SJCRH30 (cell line): Measurements from ENCODE around the gene MAP7. TPM values are rescaled to one million over a fixed set of nuclear protein-coding genes. Genes with fewer than 3 reads are reported as not detected.
"Not testable (repeated sequence)": the region's sequence is repeated elsewhere in the genome, so short reads cannot be mapped to it uniquely, and the experiment has no call there.

Experiments used
- DNase-seq, 2 experiments: peaks; one replicate each; pipeline ENCODE4 v3.0.0-alpha.2; 2015 to 2020
- H3K27ac ChIP-seq: fragments of 250-450 bp; sonication (Bioruptor Pico); 2 replicates; pipeline ENCODE4 v1.5.1; 2020; ENCODE audit warnings: mild to moderate bottlenecking, moderate library complexity
- H3K27me3 ChIP-seq: fragments of 250-450 bp; sonication (Bioruptor Pico); 2 replicates; pipeline ENCODE4 v1.5.1; 2020; ENCODE audit warnings: mild to moderate bottlenecking, moderate library complexity
- H3K36me3 ChIP-seq: fragments of 250-450 bp; sonication (Bioruptor Pico); 2 replicates; pipeline ENCODE4 v1.5.1; 2020; ENCODE audit warnings: mild to moderate bottlenecking, moderate library complexity
- H3K4me1 ChIP-seq: fragments of 250-450 bp; sonication (Bioruptor Pico); 2 replicates; pipeline ENCODE4 v1.5.1; 2020; ENCODE audit warnings: mild to moderate bottlenecking, moderate library complexity
- H3K4me3 ChIP-seq: fragments of 250-450 bp; sonication (Bioruptor Pico); 2 replicates; pipeline ENCODE4 v1.5.1; 2020; ENCODE audit warnings: mild to moderate bottlenecking, moderate library complexity
- H3K9me3 ChIP-seq: fragments of 250-450 bp; sonication (Bioruptor Pico); replicated peaks from 2 replicates; pipeline ENCODE4 v1.5.1; 2020; ENCODE audit warnings: mild to moderate bottlenecking, moderate library complexity
- total RNA-seq: library from RNA; depleted of rRNA; stranded (reverse); fragments of >200 nt; shearing (Covaris generic); gene quantifications from 2 replicates; pipeline ENCODE4 v1.2.3, GENCODE V29; 2014

The MAP7 gene
- total RNA-seq, 1 experiment from 2014 or later, result 0.06 TPM

DNA sequence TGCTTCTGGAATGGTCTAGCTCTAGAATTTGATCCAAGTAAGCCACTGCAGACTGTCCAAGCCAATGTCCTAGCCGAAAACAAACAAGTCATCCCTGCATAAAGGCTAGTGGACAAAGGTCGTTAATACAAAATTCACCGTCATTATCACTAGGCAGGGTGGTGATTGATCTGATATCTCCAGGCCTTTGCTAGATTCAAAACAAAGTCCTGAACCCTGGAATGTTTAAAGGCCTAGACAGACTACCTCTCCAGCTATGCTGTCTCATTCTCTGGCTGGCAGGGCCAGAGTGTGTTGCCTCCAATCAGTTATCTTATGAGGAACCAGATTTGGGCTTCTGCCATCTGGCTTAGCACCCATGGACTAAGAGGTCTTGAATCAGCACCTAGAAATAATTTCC is 38.3 kb downstream of the MAP7 start:
- no peaks in the 10 kb centered on the region; the same call in 1 of the 2 replicates for H3K27me3 ChIP-seq
- no peaks in the 10 kb centered on the region for H3K36me3 ChIP-seq
- H3K27ac ChIP-seq, result no peak overlapping the region
- H3K4me1 ChIP-seq, result no peaks in the 10 kb centered on the region
- DNase-seq, result no peak
- no peaks in the 10 kb centered on the region for H3K9me3 ChIP-seq
- no peak overlapping the region for H3K4me3 ChIP-seq

DNA sequence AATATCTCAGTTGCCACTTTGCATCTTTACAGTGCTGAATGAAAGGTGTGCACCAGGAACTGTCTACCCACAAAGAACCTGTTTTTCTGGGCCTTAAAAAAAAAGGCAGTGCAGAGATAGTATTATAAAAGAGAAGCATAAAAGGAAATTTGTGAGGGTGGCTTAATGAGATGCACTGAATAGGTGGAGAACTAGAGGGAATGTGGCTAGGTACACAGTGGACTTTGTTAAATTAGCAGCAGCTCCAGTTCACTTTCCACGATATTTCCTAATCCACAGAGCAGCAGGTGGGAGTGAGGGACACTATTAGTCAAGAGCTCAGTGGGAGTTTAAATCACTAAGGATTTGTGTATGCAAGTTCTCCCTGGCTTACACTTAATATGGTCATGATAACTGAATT is 38.8 kb downstream of the MAP7 start:
- Histone ChIP-seq H3K27me3 (no peaks in the 10 kb centered on the region; the same call in 1 of the 2 replicates), H3K36me3 (no peaks in the 10 kb centered on the region), H3K4me3 (no peak overlapping the region), H3K9me3 (no peaks in the 10 kb centered on the region), H3K4me1 (no peaks in the 10 kb centered on the region), H3K27ac (no peak overlapping the region)
- DNase-seq, result no peak

DNA sequence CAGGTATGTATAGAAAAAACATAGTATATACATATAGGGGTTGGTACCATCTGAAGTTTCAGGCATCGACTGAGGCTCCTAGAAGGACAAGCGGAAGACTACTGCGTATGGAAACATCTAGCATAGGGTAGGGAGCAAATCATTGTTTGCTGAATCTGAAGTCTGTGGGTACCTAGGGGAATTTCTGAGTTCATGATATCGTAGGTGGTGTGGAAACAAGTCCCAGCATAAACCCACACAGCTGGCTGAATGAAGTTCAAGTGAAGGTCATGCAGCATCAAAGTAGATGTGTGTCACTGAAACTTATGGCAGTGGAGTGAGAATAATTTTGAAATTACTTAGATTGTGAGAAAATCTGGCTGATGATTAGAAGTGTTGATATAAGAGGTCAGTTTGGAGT is 39.4 kb downstream of the MAP7 start:
- Histone ChIP-seq H3K27me3 (no peaks in the 10 kb centered on the region; the same call in 1 of the 2 replicates), H3K4me1 (no peaks in the 10 kb centered on the region), H3K36me3 (no peaks in the 10 kb centered on the region), H3K27ac (no peak overlapping the region), H3K9me3 (no peaks in the 10 kb centered on the region), H3K4me3 (no peak overlapping the region)
- no peak for DNase-seq

DNA sequence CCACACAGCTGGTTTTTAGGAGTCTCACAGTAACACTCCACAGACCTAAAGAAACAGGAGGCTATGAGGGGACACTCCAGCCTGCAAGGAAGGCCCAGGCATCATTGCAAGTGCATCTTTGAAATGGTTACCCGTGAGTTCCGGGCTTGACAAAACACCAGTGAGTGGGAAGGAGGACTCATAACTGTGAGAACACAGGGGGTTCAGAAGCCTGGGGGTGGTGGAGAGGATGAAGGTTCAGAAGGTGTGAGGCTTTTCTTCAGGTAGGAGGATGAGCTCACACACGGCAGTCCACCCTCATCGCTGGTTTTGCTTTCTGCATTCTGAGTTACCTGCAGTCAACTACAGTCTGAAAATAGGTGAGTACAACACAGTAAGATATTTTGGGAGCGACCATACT is 39.9 kb downstream of the MAP7 start:
- H3K4me3 ChIP-seq, result no peak overlapping the region

DNA sequence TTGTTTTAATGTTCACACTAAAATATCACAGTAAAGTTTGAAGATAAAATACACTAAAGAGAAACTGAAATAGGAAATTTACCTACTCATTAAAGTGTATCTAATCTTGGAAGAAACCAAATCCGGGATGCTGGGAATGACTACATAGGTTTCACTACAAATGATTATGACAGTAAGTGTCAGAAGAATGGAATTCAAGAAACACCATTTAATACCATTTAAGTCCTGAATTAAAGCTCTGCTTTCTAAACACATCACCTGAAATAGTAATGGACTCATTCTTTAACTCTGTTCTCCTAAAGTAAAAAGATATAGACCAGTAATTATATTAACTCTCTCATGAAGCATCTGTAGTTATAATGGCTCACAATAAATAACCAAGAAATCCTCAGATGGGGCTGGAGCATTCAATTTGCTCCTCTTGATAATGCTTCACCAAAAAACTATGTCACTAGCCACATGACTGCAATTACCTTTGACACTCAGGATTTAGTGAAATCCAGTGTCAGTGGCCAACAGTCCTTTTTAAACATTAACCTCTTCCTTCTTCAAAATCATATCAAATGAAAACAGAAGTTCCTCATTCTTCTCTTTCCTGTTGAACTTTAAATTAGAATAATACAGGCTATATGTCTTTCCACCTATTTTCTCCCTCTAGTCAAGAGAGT is 41.4 kb downstream of the MAP7 start:
- H3K9me3 ChIP-seq, result no peaks in the 10 kb centered on the region
- H3K27ac ChIP-seq, result no peak overlapping the region
- DNase-seq, result no peak
- H3K36me3 ChIP-seq, result no peaks in the 10 kb centered on the region
- H3K4me1 ChIP-seq, result no peaks in the 10 kb centered on the region
- no peaks in the 10 kb centered on the region; the same call in 1 of the 2 replicates for H3K27me3 ChIP-seq
- H3K4me3 ChIP-seq, result no peak overlapping the region

More for the DNA sequence above, 39.9 kb downstream of the MAP7 start:
- Histone ChIP-seq H3K27ac (no peak overlapping the region), H3K9me3 (no peaks in the 10 kb centered on the region), H3K27me3 (no peaks in the 10 kb centered on the region; the same call in 1 of the 2 replicates), H3K36me3 (no peaks in the 10 kb centered on the region), H3K4me1 (no peaks in the 10 kb centered on the region)
- DNase-seq, result no peak

DNA sequence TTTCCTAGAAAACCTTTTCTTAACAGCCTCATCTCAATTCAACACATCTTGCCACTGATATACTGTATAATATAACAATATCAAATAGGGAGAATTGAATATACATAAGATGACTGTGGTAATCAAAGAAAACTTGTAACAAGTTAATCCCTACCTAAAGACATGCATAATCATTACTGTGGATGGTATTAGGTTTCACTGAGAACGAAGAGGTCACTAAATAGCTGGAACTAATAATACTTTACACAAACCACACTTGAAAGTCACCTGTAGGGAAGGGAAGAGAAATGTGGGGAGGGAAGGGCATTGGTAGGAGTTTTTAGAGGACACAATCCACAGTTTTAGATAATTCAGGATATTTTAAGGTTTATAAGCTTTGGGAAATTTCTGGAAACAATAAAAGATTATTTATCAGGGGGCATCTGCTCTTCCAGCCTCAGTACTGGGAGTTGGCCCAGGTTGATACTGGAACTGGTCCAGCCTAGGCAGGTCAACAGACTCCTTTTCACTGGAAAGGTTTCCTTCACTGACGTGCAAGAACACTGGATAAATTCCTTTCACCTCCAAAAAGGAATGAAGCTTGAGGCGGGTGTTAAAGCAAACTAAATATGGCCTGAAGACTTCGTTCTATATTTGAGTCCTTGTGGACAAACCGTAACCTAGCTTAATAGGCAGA is 44.0 kb downstream of the MAP7 start:
- H3K9me3 ChIP-seq, result no peaks in the 10 kb centered on the region
- no peaks in the 10 kb centered on the region; the same call in 1 of the 2 replicates for H3K27me3 ChIP-seq
- no peaks in the 10 kb centered on the region for H3K4me1 ChIP-seq
- DNase-seq, result no peak
- H3K4me3 ChIP-seq, result no peak overlapping the region
- H3K36me3 ChIP-seq, result no peaks in the 10 kb centered on the region
- H3K27ac ChIP-seq, result no peak overlapping the region

DNA sequence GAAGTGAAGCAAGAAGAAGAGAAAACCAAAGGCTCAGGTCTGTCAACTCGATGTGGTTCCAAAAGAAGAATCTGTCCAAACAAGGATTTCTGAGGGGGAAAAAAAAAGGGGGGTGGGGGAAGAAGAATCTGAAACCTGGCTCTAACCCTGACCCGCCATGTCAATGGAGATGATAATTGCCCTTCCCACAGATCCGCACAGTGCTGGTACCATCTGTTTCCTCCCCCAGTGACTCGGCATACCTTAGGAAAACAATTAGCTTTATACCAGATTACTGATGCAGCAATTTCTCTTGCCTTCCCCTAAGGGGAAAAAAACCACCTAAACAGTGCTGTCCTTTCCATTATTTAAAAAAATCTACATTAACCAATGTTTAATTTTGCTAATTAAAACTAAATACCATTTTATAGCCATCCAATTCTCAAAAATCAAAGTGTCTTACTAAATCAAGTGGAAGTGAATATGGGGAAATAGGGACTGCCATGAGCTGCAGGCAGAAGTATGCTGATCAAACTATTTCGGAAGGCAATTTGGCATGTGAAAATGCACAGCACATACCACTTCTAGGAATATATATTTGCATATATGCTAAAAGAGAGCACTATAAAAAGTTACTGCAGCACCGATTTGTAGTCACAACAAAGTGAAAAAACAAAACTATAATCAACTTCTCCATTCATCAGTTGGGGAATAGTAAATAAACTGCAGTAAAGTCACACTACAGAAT is 46.8 kb downstream of the MAP7 start:
- H3K27me3 ChIP-seq, result no peaks in the 10 kb centered on the region
- DNase-seq, result no peak
- no peaks in the 10 kb centered on the region for H3K4me1 ChIP-seq
- H3K4me3 ChIP-seq, result no peak overlapping the region
- no peaks in the 10 kb centered on the region for H3K36me3 ChIP-seq
- H3K9me3 ChIP-seq, result no peaks in the 10 kb centered on the region
- no peak overlapping the region for H3K27ac ChIP-seq

DNA sequence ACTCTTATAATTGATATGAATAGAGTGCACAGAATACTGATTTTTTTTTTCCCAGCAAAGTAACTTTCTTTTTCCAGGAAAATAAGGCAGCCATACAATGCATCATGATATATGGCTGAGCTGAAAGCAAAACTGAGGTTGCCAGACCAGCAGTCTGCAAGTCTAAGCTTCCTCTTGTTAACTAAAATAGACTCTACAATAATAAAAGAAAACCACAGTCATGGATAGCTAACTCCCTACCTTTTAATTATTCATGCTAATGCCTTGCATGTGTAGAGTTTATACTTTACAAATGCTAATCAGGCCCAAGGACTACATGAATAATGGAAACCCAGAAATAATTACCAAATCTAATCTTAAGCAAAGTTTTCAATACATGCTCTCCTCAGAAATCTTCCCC is 47.4 kb downstream of the MAP7 start:
- H3K27ac ChIP-seq, result no peak overlapping the region
- H3K4me1 ChIP-seq, result no peaks in the 10 kb centered on the region

DNA sequence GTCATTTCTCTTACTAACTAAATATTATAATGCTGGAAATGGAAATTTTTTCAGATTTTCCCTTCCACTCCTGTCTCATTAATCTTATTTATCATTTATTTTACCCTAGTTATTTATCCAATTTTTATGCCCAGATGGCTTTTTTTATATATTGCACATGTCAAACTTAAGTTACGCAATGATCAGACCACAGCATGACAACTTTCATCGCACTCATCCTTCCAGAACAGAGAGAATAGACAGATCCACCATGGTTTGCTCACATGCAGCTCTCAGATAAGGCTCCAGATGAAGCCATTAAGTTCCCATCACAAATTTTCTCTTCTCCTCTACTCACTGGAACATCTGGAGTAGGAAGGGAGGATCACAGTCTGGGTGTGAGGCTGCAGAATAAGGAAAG is 48.7 kb downstream of the MAP7 start:
- no peaks in the 10 kb centered on the region for H3K4me1 ChIP-seq
- no peaks in the 10 kb centered on the region for H3K9me3 ChIP-seq
- H3K4me3 ChIP-seq, result no peak overlapping the region
- no peak overlapping the region for H3K27ac ChIP-seq
- no peak for DNase-seq
- H3K27me3 ChIP-seq, result no peaks in the 10 kb centered on the region
- H3K36me3 ChIP-seq, result no peaks in the 10 kb centered on the region

More for the DNA sequence above, 47.4 kb downstream of the MAP7 start:
- Histone ChIP-seq H3K27me3 (no peaks in the 10 kb centered on the region), H3K36me3 (no peaks in the 10 kb centered on the region), H3K4me3 (no peak overlapping the region), H3K9me3 (no peaks in the 10 kb centered on the region)
- DNase-seq, result no peak

DNA sequence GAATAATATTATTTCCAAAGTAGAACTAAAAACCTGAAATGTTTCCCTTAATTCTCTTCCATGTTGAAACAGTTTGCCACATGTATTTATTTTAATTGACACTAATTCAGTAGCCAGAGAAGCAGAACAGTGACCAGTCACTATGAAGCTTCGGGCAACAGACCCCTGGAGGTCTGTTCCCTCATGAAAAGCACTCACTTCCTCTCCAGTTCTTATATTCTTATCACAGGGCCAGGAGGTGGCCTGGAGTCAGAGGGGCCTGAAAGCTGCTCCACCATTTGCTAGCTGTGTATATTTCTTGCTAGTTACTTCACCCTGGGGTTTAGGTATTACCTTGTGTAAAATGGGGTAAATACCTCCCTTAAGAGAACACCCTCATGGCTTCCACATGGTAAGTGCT is 49.1 kb downstream of the MAP7 start:
- H3K36me3 ChIP-seq, result no peaks in the 10 kb centered on the region
- no peak overlapping the region for H3K4me3 ChIP-seq
- no peaks in the 10 kb centered on the region for H3K9me3 ChIP-seq
- no peak for DNase-seq
- no peaks in the 10 kb centered on the region for H3K4me1 ChIP-seq
- no peaks in the 10 kb centered on the region for H3K27me3 ChIP-seq
- H3K27ac ChIP-seq, result no peak overlapping the region

DNA sequence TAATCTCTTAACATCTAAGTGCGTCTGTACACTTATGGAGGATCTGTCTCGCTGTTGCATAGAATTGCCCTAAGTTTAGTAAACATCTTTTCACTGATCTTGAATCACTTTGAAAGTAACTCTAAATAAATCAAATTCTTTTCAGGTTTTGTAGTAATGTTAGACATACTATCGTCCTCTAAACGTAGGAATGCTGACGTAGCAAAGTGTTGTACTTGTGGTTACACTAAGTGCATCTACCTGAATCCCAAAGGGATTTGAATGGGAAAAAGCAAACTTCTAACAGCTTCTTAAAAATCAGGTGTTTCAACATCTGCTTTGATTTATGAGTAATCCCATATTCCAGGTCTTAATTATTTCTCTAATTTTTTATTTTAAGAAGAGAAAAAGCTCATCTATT is 49.8 kb downstream of the MAP7 start:
- no peaks in the 10 kb centered on the region for H3K9me3 ChIP-seq
- H3K36me3 ChIP-seq, result no peaks in the 10 kb centered on the region
- no peak overlapping the region for H3K27ac ChIP-seq
- no peak for DNase-seq
- no peak overlapping the region for H3K4me3 ChIP-seq
- H3K4me1 ChIP-seq, result no peaks in the 10 kb centered on the region
- no peaks in the 10 kb centered on the region for H3K27me3 ChIP-seq

DNA sequence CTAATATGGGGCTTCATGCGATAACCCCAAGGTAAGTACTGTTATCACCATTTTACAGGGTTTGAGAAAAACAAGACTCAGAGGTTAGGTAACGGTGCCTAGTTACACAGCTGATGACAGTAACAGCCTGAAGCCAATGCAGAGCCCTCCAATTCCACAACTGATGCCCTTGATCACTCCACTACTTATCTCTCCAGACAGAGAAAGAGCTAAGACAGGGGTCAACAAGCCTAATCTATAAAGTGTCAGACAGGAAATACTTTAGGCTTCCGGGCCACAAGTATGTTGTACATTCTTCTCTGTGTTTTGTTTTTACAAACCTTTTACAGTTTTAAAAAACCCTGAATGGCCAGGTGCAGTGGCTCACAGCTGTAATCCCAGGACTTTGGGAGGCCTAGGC is 50.9 kb downstream of the MAP7 start:
- H3K36me3 ChIP-seq, result no peaks in the 10 kb centered on the region
- no peak for DNase-seq
- H3K4me3 ChIP-seq, result no peak overlapping the region
- H3K27ac ChIP-seq, result no peak overlapping the region
- H3K27me3 ChIP-seq, result no peaks in the 10 kb centered on the region
- H3K4me1 ChIP-seq, result no peaks in the 10 kb centered on the region
- no peaks in the 10 kb centered on the region for H3K9me3 ChIP-seq

DNA sequence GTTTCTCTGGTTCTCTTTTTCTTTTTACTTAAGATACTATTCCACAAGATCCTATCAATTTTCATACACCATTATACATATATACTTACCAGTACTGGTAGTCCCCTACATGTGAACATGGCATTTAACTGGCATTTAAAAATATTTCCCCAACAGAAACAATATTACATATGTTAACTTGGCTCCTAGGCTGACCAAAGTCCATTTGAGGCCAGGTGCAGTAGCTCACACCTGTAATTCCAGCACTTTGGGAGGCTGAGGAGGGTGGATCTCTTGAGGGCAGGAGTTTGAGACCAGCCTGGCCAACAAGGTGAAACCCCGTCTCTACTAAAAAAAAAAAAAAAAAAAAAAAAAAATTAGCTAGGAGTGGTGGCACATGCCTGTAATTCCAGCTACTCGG is 53.8 kb downstream of the MAP7 start:
- not testable (repeated sequence) for H3K36me3 ChIP-seq, H3K4me1 ChIP-seq, H3K27ac ChIP-seq, H3K4me3 ChIP-seq, DNase-seq, H3K9me3 ChIP-seq, H3K27me3 ChIP-seq

DNA sequence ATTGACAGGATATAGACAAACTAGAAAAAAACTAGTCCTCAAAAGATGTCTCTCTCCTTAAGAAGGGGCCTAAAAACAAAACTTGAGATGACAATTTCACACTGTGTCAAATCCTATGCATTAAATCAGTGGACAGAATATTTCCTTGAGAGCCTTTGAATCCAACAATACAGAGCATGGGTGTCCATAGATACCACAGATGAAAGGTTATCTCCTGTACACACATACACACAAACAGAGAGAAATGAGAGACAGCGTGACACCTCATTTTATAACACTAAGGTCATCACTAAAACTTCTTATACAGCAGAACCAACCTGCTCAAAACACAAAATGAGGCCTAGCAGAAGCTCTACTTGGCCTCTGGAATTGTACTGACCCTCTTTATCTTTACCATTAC is 55.5 kb downstream of the MAP7 start:
- Histone ChIP-seq H3K4me3 (no peak overlapping the region), H3K27ac (no peak overlapping the region), H3K27me3 (peaks cover 6% of the 10 kb centered on the region; the same call in 1 of the 2 replicates), H3K4me1 (no peaks in the 10 kb centered on the region), H3K36me3 (no peaks in the 10 kb centered on the region), H3K9me3 (no peaks in the 10 kb centered on the region)
- no peak for DNase-seq

DNA sequence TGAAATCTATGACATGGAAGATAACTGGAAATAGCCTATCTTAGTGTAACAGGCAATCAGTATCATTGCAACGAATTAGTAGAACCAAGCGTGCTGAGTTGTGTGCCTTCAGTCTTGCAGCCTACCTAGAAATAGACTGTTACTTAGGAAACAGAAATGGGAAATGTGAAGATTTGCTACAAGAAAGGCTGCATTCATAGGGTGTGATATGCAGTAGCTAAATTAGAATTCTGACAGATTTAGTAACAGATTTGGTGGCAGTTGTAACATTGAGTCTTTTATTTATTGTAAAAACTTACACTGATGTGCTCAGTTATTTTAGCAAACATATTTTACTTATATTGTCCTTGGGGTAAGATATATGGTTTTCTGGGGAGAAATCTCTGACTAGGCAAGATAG is 56.2 kb downstream of the MAP7 start:
- H3K36me3 ChIP-seq, result no peaks in the 10 kb centered on the region
- DNase-seq, result no peak
- no peaks in the 10 kb centered on the region for H3K4me1 ChIP-seq
- H3K9me3 ChIP-seq, result no peaks in the 10 kb centered on the region
- H3K27me3 ChIP-seq, result peaks cover 6% of the 10 kb centered on the region; the same call in 1 of the 2 replicates
- no peak overlapping the region for H3K4me3 ChIP-seq
- no peak overlapping the region for H3K27ac ChIP-seq
